GM12878 (cell line): ENCODE results near the gene PCED1A. TPM values are rescaled to one million over a fixed set of nuclear protein-coding genes. Genes with fewer than 3 reads are reported as not detected.
A peak's percentile ranks its signal among the peaks of the same experiment; 100 is the strongest.

Source experiments
- ATAC-seq: fragments of 200-7000 bp; cut with Tn5 transposase; 3 replicates; pipeline ENCODE4 v1.9.1; 2020; ENCODE audit warnings: mild to moderate bottlenecking, moderate library complexity
- BruUV-seq: library from RNA; stranded (reverse); fragments of 400-500 nt; replicated peaks from 2 replicates; lab custom pipeline; 2021; lab: Mats Ljungman, UMichigan
- CTCF ChIA-PET: fragments of 300-600 bp; sonication (Branson Sonifier 250); formaldehyde crosslinking; extraction: SDS; loops from one replicate; lab custom pipeline; 2021; ENCODE audit warnings: inconsistent platforms; lab: Yijun Ruan, JAX
- POLR2A ChIA-PET: fragments of 350-600 bp; formaldehyde crosslinking; extraction: SDS; loops from one replicate; lab custom pipeline; 2021; ENCODE audit warnings: inconsistent platforms; lab: Charles Lee
- RAD21 ChIA-PET: fragments of 300-600 bp; sonication (Branson Sonifier 250); formaldehyde crosslinking; loops from one replicate; lab custom pipeline; 2023; ENCODE audit warnings: antibody characterized with exemption; ENCODE audit not compliant: unreplicated experiment; lab: Charles Lee
- SMC1A ChIA-PET: fragments of 300-600 bp; sonication (Branson Sonifier 250); formaldehyde crosslinking; loops from one replicate; lab custom pipeline; 2023; ENCODE audit not compliant: unreplicated experiment, uncharacterized antibody; lab: Charles Lee
- DNase-seq: peaks from one replicate; pipeline ENCODE4 v3.0.0-alpha.2; 2011; ENCODE audit warnings: low read depth, low spot score
- FAIRE-seq: peaks from 3 replicates; lab custom pipeline; 2011; peaks lifted over from hg19 to GRCh38; lab: Jason Lieb, UNC
- H2AFZ ChIP-seq: 2 replicates; pipeline ENCODE4 v1.6.0; 2011; ENCODE audit warnings: low read depth, low read length, control low read depth; ENCODE audit not compliant: control insufficient read depth
- H3K27ac ChIP-seq: 2 replicates; pipeline ENCODE4 v1.5.1; 2011; ENCODE audit warnings: control low read depth; ENCODE audit not compliant: control insufficient read depth, insufficient read depth
- H3K27me3 ChIP-seq, 2 experiments: replicated peaks in 1 of 2; 2 replicates each; pipeline versions ENCODE4 v1.6.0 to v1.6.1; 2011; ENCODE audit warnings: low read length in 1 of 2; ENCODE audit not compliant: control insufficient read depth in 2 of 2, insufficient read depth in 2 of 2
- H3K36me3 ChIP-seq, 2 experiments: 2 replicates each; pipeline ENCODE4 v1.5.1; 2011; ENCODE audit warnings: low read length in 1 of 2; ENCODE audit not compliant: control insufficient read depth in 2 of 2, insufficient read depth in 2 of 2
- H3K4me1 ChIP-seq: 2 replicates; pipeline ENCODE4 v1.6.1; 2011; ENCODE audit warnings: mild to moderate bottlenecking, low read length, moderate library complexity, mixed read lengths; ENCODE audit not compliant: control insufficient read depth, insufficient read depth
- H3K4me2 ChIP-seq: 2 replicates; pipeline ENCODE4 v1.6.0; 2011; ENCODE audit warnings: control low read depth; ENCODE audit not compliant: control insufficient read depth, insufficient read depth
- H3K4me3 ChIP-seq: fragments of 200-600 bp; sonication (generic); 2 replicates; pipeline ENCODE4 v1.5.1; 2016
- H3K79me2 ChIP-seq: 2 replicates; pipeline ENCODE4 v1.6.0; 2011; ENCODE audit warnings: low read length; ENCODE audit not compliant: control insufficient read depth, insufficient read depth
- H3K9ac ChIP-seq: 2 replicates; pipeline ENCODE4 v1.8.0; 2011; ENCODE audit warnings: low read length, control low read depth, mixed read lengths; ENCODE audit not compliant: control insufficient read depth, insufficient read depth
- H3K9me3 ChIP-seq: replicated peaks from 3 replicates; pipeline ENCODE4 v1.5.1; 2011; ENCODE audit warnings: mild to moderate bottlenecking, low read length; ENCODE audit not compliant: control insufficient read depth, insufficient read depth
- H4K20me1 ChIP-seq: 2 replicates; pipeline ENCODE4 v1.6.0; 2011; ENCODE audit not compliant: control insufficient read depth, insufficient read depth
- IKZF1 ChIP-seq: fragments of 450-650 bp; conservative IDR thresholded peaks from 2 replicates; pipeline ENCODE4 v1.6.1; 2017; ENCODE audit warnings: antibody characterized with exemption, mild to moderate bottlenecking
- NR2C2 ChIP-seq: IDR thresholded peaks from 2 replicates; pipeline ENCODE4 v1.6.1; 2011; ENCODE audit warnings: borderline replicate concordance, low read depth; ENCODE audit not compliant: control insufficient read depth, insufficient read length
- RAD21 ChIP-seq: IDR thresholded peaks from 2 replicates; pipeline ENCODE4 v1.6.1; 2011; ENCODE audit warnings: mild to moderate bottlenecking, low read depth, low read length, moderate library complexity; ENCODE audit not compliant: insufficient read depth
- SMC3 ChIP-seq: IDR thresholded peaks from 2 replicates; pipeline ENCODE4 v1.6.1; 2011; ENCODE audit warnings: low read length, improper control_type of control experiment, borderline replicate concordance
- ZBTB40 ChIP-seq: fragments of 450-650 bp; IDR thresholded peaks from 2 replicates; pipeline ENCODE4 v1.6.1; 2016; ENCODE audit warnings: mild to moderate bottlenecking, moderate library complexity, borderline replicate concordance
- WGBS: methylation state at CpG from one replicate; pipeline ENCODE4 v1.1.6; 2016; ENCODE audit warnings: low lambda C conversion rate; ENCODE audit not compliant: insufficient replicate concordance, insufficient coverage; ENCODE audit errors: missing lambda C conversion rate; 5-methylcytosine and 5-hydroxymethylcytosine counted together
- in situ Hi-C: fragments of 300-500 bp; cut with MboI; formaldehyde crosslinking; loops from 9 replicates; pipeline ENCODE4 v1.14.3; 2018; ENCODE audit warnings: mixed read lengths
- intact Hi-C: fragments of 100-400 bp; cut with micrococcal nuclease; formaldehyde crosslinking; loops from one replicate; pipeline ENCODE4 v1.14.2; 2022; ENCODE audit not compliant: unreplicated experiment
- polyA plus RNA-seq, 11 experiments: library from polyadenylated mRNA; depleted of rRNA in 4 of 11; unstranded in 6 of 11; stranded (reverse) in 5 of 11; fragments of >200 nt; fragmentation: Nextera tagmentation in 4 of 11; fragmentation: Illumina TruSeq in 1 of 11; extraction: Ambion mirVana in 4 of 11; extraction: Trizol in 1 of 11; gene quantifications; 1 replicate in 1 of 11; 2 replicates in 10 of 11; pipeline versions ENCODE4 v1.2.1 to v1.2.3, GENCODE V29; 2011 to 2016; ENCODE audit warnings: inconsistent platforms in 2 of 11, missing spikeins in 2 of 11, low read depth in 1 of 11
- total RNA-seq, 4 experiments: library from RNA; depleted of rRNA in 3 of 4; stranded (reverse); fragments of >200 nt in 3 of 4; fragmentation: Illumina TruSeq in 1 of 4; extraction: Trizol in 1 of 4; gene quantifications; 2 replicates each; pipeline versions ENCODE4 v1.2.1 to v1.2.3, GENCODE V29; 2013 to 2021

The PCED1A gene
- total and polyA plus RNA-seq, 10 of the 15 experiments (the other 5 are each of a cell fraction or from before 2014, with no cell fraction given), result 4.5 to 30.9 (median 12.0) TPM

GRCh38 chr20:2817341-2817726 lies 23.1 kb downstream of the PCED1A start:
- BruUV-seq, result no TSS peak
- Histone ChIP-seq H3K9ac (no peak overlapping the region), H3K4me1 (no peaks in the 10 kb centered on the region), H4K20me1 (no peaks in the 10 kb centered on the region), H3K36me3 (no peaks in the 10 kb centered on the region), H2AFZ (no peak overlapping the region), H3K27me3 (no peaks in the 10 kb centered on the region; a peak in 1 of 4 replicates), H3K27ac (no peak overlapping the region), H3K4me3 (no peak overlapping the region), H3K79me2 (no peaks in the 10 kb centered on the region), H3K9me3 (no peaks in the 10 kb centered on the region)
- RAD21 ChIA-PET, result no interaction called here
- no peak for DNase-seq
- intact Hi-C loops, result no loop called here
- 100% methylated on average over 2 of the region's 2 CpGs for WGBS
- FAIRE-seq, result no peak
- in situ Hi-C loops, result no loop called here
- POLR2A ChIA-PET, result no interaction called here
- CTCF ChIA-PET, result no interaction called here
- no peak for ATAC-seq
- TF ChIP-seq NR2C2 (no peak), IKZF1 (no peak), SMC3 (no peak)
- TF ChIP-seq, all 136 proteins: peak for 0
- SMC1A ChIA-PET, result no interaction called here
- no peak overlapping the region for H3K4me2 ChIP-seq

DNA sequence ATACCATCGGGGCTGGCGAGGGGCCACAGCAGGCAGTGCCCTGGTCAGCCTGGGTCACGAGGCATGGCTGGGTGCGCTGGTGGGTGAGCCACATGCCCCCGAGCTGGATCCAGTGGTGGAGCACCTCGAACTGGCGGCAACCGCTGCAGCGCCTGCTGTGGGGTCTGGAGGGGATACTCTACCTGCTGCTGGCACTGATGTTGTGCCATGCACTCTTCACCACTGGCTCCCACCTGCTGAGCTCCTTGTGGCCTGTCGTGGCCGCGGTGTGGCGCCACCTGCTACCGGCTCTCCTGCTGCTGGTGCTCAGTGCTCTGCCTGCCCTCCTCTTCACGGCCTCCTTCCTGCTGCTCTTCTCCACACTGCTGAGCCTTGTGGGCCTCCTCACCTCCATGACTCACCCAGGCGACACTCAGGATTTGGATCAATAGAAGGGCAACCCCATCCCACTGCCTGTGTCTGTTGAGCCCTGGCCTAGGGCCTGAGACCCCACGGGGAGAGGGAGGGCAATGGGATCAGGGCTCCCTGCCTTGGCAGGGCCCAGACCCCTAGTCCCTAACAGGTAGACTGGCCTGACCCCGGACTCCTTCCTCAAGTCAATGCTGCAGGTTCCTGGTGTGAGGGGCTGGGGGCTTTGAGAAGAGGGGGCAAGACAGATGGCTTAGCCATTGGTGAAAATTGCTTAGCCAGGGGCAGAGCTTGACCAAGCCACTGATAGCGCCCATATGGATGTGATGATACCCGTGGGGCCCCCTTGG lies 23.7 kb downstream of the PCED1A start:
- BruUV-seq, result no TSS peak

More for the DNA sequence above, 23.7 kb downstream of the PCED1A start:
- CTCF ChIA-PET, result interaction anchor here (0.6 to 0.7 kb wide), 2 partner anchors 141 to 184 kb away, joined by 4 to 5 read pairs; no protein-coding TSS in a partner anchor
- no peaks in the 10 kb centered on the region for H3K4me1 ChIP-seq
- H4K20me1 ChIP-seq, result no peaks in the 10 kb centered on the region
- TF ChIP-seq RAD21 (0 out of 2 replicates have a peak, but pooled peaks have one; percentile 6), ZBTB40 (no peak)
- in situ Hi-C loops (no loop called here), intact Hi-C loops (no loop called here)
- RAD21 ChIA-PET, result no interaction called here
- H3K4me3 ChIP-seq, result no peak overlapping the region
- no peaks in the 10 kb centered on the region; the same call in 2 of the 3 replicates for H3K9me3 ChIP-seq
- ATAC-seq, result peak; percentile 49
- no peaks in the 10 kb centered on the region for H3K36me3 ChIP-seq
- H2AFZ ChIP-seq, result no peak overlapping the region
- H3K9ac ChIP-seq, result no peak overlapping the region
- FAIRE-seq, result no peak
- WGBS, result 31% methylated on average over 20 of the region's 20 CpGs
- no peak for DNase-seq
- no peaks in the 10 kb centered on the region; a peak in 1 of 4 replicates for H3K27me3 ChIP-seq
- POLR2A ChIA-PET, result no interaction called here
- no peaks in the 10 kb centered on the region for H3K79me2 ChIP-seq
- no peak overlapping the region for H3K27ac ChIP-seq
- H3K4me2 ChIP-seq, result no peak overlapping the region
- SMC1A ChIA-PET, result no interaction called here
